GM12878 (cell line): ENCODE measurements around the gene TARBP2.

ENCODE experiments used
- JUND ChIP-seq: IDR thresholded peaks from 2 replicates; pipeline ENCODE4 v1.6.1; 2012; ENCODE audit warnings: low read depth, mild to moderate bottlenecking, low read length, improper control_type of control experiment, moderate library complexity
- POLR2A ChIP-seq: IDR thresholded peaks from 2 replicates; pipeline ENCODE4 v1.6.1; 2011; ENCODE audit warnings: low read depth, mild to moderate bottlenecking, low read length
- SPI1 ChIP-seq: IDR thresholded peaks from 2 replicates; pipeline ENCODE4 v1.6.1; 2011; ENCODE audit warnings: low read depth, mild to moderate bottlenecking, low read length, moderate library complexity, borderline replicate concordance; ENCODE audit not compliant: insufficient read depth
- TF ChIP-seq, protein P1 (sequence below), 3 experiments: IDR thresholded peaks in 2 of 3; conservative IDR thresholded peaks in 1 of 3; 2 replicates each; pipeline ENCODE4 v1.5.1; 2011; ENCODE audit warnings: low read depth in 3 of 3, low read length in 3 of 3, mild to moderate bottlenecking in 3 of 3, control low read depth in 2 of 3, moderate library complexity in 2 of 3, inconsistent platforms in 1 of 3, mixed read lengths in 1 of 3; ENCODE audit not compliant: control insufficient read depth in 2 of 3, insufficient read depth in 1 of 3; ENCODE audit errors: extremely low read depth in 1 of 3
- TF ChIP-seq, protein P2 (sequence below): IDR thresholded peaks from 2 replicates; pipeline ENCODE4 v1.6.1; 2011; ENCODE audit warnings: low read depth, low read length, improper control_type of control experiment, borderline replicate concordance

DNA sequence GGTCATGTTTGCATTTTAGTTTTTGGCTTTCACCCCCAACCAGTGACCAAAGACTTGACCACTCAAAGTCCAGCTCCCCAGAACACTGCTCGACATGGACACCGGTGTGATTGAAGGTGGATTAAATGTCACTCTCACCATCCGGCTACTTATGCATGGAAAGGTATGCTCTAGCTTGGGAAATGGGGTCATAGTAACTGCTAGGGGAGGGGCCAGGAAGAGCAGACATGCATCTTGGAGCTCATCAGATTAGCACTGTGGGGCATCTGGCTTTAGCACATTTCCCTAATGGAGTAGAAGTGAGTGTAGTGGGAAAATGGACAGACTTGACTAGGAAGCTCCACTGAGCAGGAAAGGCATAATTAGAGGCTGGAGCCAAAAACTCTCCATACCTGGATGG, 46.4 kb upstream of the TARBP2 start:
- TF ChIP-seq, protein P1, sequence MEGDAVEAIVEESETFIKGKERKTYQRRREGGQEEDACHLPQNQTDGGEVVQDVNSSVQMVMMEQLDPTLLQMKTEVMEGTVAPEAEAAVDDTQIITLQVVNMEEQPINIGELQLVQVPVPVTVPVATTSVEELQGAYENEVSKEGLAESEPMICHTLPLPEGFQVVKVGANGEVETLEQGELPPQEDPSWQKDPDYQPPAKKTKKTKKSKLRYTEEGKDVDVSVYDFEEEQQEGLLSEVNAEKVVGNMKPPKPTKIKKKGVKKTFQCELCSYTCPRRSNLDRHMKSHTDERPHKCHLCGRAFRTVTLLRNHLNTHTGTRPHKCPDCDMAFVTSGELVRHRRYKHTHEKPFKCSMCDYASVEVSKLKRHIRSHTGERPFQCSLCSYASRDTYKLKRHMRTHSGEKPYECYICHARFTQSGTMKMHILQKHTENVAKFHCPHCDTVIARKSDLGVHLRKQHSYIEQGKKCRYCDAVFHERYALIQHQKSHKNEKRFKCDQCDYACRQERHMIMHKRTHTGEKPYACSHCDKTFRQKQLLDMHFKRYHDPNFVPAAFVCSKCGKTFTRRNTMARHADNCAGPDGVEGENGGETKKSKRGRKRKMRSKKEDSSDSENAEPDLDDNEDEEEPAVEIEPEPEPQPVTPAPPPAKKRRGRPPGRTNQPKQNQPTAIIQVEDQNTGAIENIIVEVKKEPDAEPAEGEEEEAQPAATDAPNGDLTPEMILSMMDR (IDR thresholded peaks at IDR 0.05 in 2 of 3, conservative IDR thresholded peaks at IDR 0.05 in 1 of 3; ENCODE audit: control insufficient read depth in 2 of 3, extremely low read depth in 1 of 3, insufficient read depth in 1 of 3, low read depth in 3 of 3, low read length in 3 of 3), result no peak
- TF ChIP-seq, protein P2, sequence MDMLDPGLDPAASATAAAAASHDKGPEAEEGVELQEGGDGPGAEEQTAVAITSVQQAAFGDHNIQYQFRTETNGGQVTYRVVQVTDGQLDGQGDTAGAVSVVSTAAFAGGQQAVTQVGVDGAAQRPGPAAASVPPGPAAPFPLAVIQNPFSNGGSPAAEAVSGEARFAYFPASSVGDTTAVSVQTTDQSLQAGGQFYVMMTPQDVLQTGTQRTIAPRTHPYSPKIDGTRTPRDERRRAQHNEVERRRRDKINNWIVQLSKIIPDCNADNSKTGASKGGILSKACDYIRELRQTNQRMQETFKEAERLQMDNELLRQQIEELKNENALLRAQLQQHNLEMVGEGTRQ, result no peak
- TF ChIP-seq JUND (no peak), POLR2A (no peak), SPI1 (no peak)
